Natural killer cell (primary cell): Measurements from ENCODE around the gene HSFX3. TPM values are rescaled to one million over a fixed set of nuclear protein-coding genes. Genes with fewer than 3 reads are reported as not detected.
"Not testable (repeated sequence)": the region's sequence is repeated elsewhere in the genome, so short reads cannot be mapped to it uniquely, and the experiment has no call there.

Experiments
- ATAC-seq, 3 donors: fragments of 150-1000 bp in 2 of 3; fragments of 200-7000 bp in 1 of 3; cut with Tn5 transposase; 1 replicate in 1 of 3; 2 replicates in 2 of 3; pipeline ENCODE4 v1.10.0; 2021; ENCODE audit warnings: mild to moderate bottlenecking in 2 of 3, moderate library complexity in 2 of 3
- DNase-seq, 2 donors: peaks; one replicate each; pipeline versions ENCODE4 v3.0.0 to v3.0.0-alpha.2; 2013 to 2021; ENCODE audit warnings: mixed read lengths in 1 of 2
- H3K27ac ChIP-seq: one replicate; pipeline ENCODE4 v1.5.1; 2013; ENCODE audit warnings: mild to moderate bottlenecking, low read length
- H3K27me3 ChIP-seq: one replicate; pipeline ENCODE4 v1.6.1; 2013; ENCODE audit warnings: low read length; ENCODE audit not compliant: control insufficient read depth, insufficient read depth
- H3K36me3 ChIP-seq: one replicate; pipeline ENCODE4 v1.6.1; 2013; ENCODE audit warnings: low read length; ENCODE audit not compliant: control insufficient read depth, insufficient read depth
- H3K4me1 ChIP-seq: one replicate; pipeline ENCODE4 v1.6.1; 2013; ENCODE audit warnings: low read length; ENCODE audit not compliant: control insufficient read depth, insufficient read depth
- H3K4me3 ChIP-seq: one replicate; pipeline ENCODE4 v1.5.1; 2013; ENCODE audit warnings: low read length
- H3K9me3 ChIP-seq: one replicate; pipeline ENCODE4 v1.6.1; 2013; ENCODE audit warnings: low read length; ENCODE audit not compliant: control insufficient read depth, insufficient read depth
- H3K27ac Mint-ChIP-seq, 2 donors: one replicate each; pipeline ENCODE4 v1.8.0; 2022; ENCODE audit warnings: mild to moderate bottlenecking in 2 of 2, mixed read lengths in 2 of 2, moderate library complexity in 1 of 2
- H3K27me3 Mint-ChIP-seq, 2 donors: one replicate each; pipeline ENCODE4 v1.8.0; 2022; ENCODE audit warnings: low read depth in 2 of 2, mixed read lengths in 2 of 2
- H3K36me3 Mint-ChIP-seq: one replicate; pipeline ENCODE4 v1.8.0; 2022; ENCODE audit warnings: mixed read lengths
- H3K4me1 Mint-ChIP-seq, 2 donors: one replicate each; pipeline ENCODE4 v1.8.0; 2022; ENCODE audit warnings: mixed read lengths in 2 of 2
- H3K4me3 Mint-ChIP-seq: one replicate; pipeline ENCODE4 v1.8.0; 2022; ENCODE audit warnings: mild to moderate bottlenecking, moderate library complexity, mixed read lengths
- H3K9me3 Mint-ChIP-seq, 2 donors: one replicate each; pipeline ENCODE4 v1.8.0; 2022; ENCODE audit warnings: mixed read lengths in 2 of 2
- WGBS: methylation state at CpG from one replicate; pipeline ENCODE4 v1.1.7; 2013; ENCODE audit warnings: missing lambda C conversion rate; ENCODE audit not compliant: insufficient coverage; 5-methylcytosine and 5-hydroxymethylcytosine counted together
- intact Hi-C: fragments of 100-400 bp; cut with micrococcal nuclease; formaldehyde crosslinking; loops from one replicate; pipeline ENCODE4 v1.14.2; 2022
- total RNA-seq, 4 donors: library from RNA; stranded (reverse); fragments of 120-200 nt in 1 of 4; gene quantifications; one replicate each; pipeline versions ENCODE4 v1.2.3 to v1.2.4, GENCODE V29; 2013 to 2022

Gene HSFX3
- not detected for total RNA-seq
- not detected for total RNA-seq (2013)

- DNase-seq, H3K4me3 Mint-ChIP-seq, H3K9me3 ChIP-seq, intact Hi-C loops, H3K4me3 ChIP-seq, H3K9me3 Mint-ChIP-seq, ATAC-seq, H3K27ac Mint-ChIP-seq, H3K27me3 ChIP-seq, H3K27me3 Mint-ChIP-seq, H3K36me3 ChIP-seq, H3K4me1 ChIP-seq, H3K36me3 Mint-ChIP-seq, H3K4me1 Mint-ChIP-seq, H3K27ac ChIP-seq: not testable (repeated sequence)
- WGBS: no CpG with 5 or more reads among the region's 6 CpGs
Measured at GRCh38 chrX:149549701-149550100, at the start of gene HSFX3. Gene HSFX3 (minus strand): TSS chrX:149549924. CDS start chrX:149549852, 72 bp downstream.

GRCh38 chrX:149598603-149599002 is 48.9 kb upstream of the HSFX3 start:
- WGBS: no CpG with 5 or more reads among the region's 11 CpGs
- intact Hi-C loops, DNase-seq, H3K4me1 Mint-ChIP-seq, H3K27me3 ChIP-seq, H3K9me3 Mint-ChIP-seq, H3K36me3 ChIP-seq, H3K4me3 Mint-ChIP-seq, H3K9me3 ChIP-seq, H3K27ac ChIP-seq, H3K4me1 ChIP-seq, H3K36me3 Mint-ChIP-seq, ATAC-seq, H3K27ac Mint-ChIP-seq, H3K4me3 ChIP-seq, H3K27me3 Mint-ChIP-seq: not testable (repeated sequence)

- DNase-seq, H3K27me3 Mint-ChIP-seq, H3K27me3 ChIP-seq, ATAC-seq, H3K36me3 ChIP-seq, H3K36me3 Mint-ChIP-seq, intact Hi-C loops, H3K4me1 ChIP-seq, H3K4me3 Mint-ChIP-seq, H3K27ac Mint-ChIP-seq, H3K9me3 Mint-ChIP-seq, H3K27ac ChIP-seq, H3K4me1 Mint-ChIP-seq, H3K4me3 ChIP-seq, H3K9me3 ChIP-seq: not testable (repeated sequence)
- no CpG with 5 or more reads among the region's 7 CpGs for WGBS
Measured at GRCh38 chrX:149595943-149596342, 46.2 kb upstream of the HSFX3 start.

GRCh38 chrX:149595214-149595613 is 45.5 kb upstream of the HSFX3 start, which contains the start of gene HSFX2:
Gene HSFX2 (minus strand): TSS chrX:149595314. CDS start chrX:149594700, 614 bp downstream.
- H3K27me3 ChIP-seq, ATAC-seq, H3K27ac ChIP-seq, intact Hi-C loops, H3K4me1 Mint-ChIP-seq, H3K27ac Mint-ChIP-seq, H3K9me3 Mint-ChIP-seq, H3K4me3 Mint-ChIP-seq, H3K36me3 ChIP-seq, H3K4me3 ChIP-seq, H3K9me3 ChIP-seq, H3K4me1 ChIP-seq, H3K27me3 Mint-ChIP-seq, H3K36me3 Mint-ChIP-seq, DNase-seq: not testable (repeated sequence)
- no CpG with 5 or more reads among the region's 17 CpGs for WGBS

GRCh38 chrX:149590993-149591392 is 41.3 kb upstream of the HSFX3 start:
- H3K27me3 Mint-ChIP-seq, H3K4me3 ChIP-seq, H3K9me3 Mint-ChIP-seq, H3K4me1 Mint-ChIP-seq, H3K27ac ChIP-seq, H3K9me3 ChIP-seq, H3K27me3 ChIP-seq, H3K4me1 ChIP-seq, ATAC-seq, intact Hi-C loops, H3K36me3 ChIP-seq, H3K27ac Mint-ChIP-seq, H3K4me3 Mint-ChIP-seq, H3K36me3 Mint-ChIP-seq, DNase-seq: not testable (repeated sequence)
- no CpG with 5 or more reads among the region's 7 CpGs for WGBS

- H3K9me3 Mint-ChIP-seq, H3K4me1 ChIP-seq, intact Hi-C loops, H3K36me3 ChIP-seq, H3K27me3 Mint-ChIP-seq, H3K27me3 ChIP-seq, H3K4me1 Mint-ChIP-seq, H3K4me3 ChIP-seq, H3K4me3 Mint-ChIP-seq, H3K36me3 Mint-ChIP-seq, ATAC-seq, DNase-seq, H3K27ac Mint-ChIP-seq, H3K27ac ChIP-seq, H3K9me3 ChIP-seq: not testable (repeated sequence)
- WGBS: no CpG with 5 or more reads among the region's 12 CpGs
Measured at GRCh38 chrX:149587359-149587758, 37.6 kb upstream of the HSFX3 start, which contains the start of gene MAGEA9B. Gene MAGEA9B (minus strand): TSS chrX:149587459. CDS start chrX:149583179, 4,280 bp downstream.

GRCh38 chrX:149585631-149586030 is 35.9 kb upstream of the HSFX3 start:
- ATAC-seq, H3K9me3 ChIP-seq, intact Hi-C loops, H3K36me3 Mint-ChIP-seq, H3K27me3 ChIP-seq, H3K4me1 ChIP-seq, H3K27ac Mint-ChIP-seq, H3K4me3 ChIP-seq, H3K4me3 Mint-ChIP-seq, H3K9me3 Mint-ChIP-seq, H3K4me1 Mint-ChIP-seq, H3K27ac ChIP-seq, H3K27me3 Mint-ChIP-seq, H3K36me3 ChIP-seq, DNase-seq: not testable (repeated sequence)
- WGBS: no CpG with 5 or more reads among the region's 17 CpGs

GRCh38 chrX:149573456-149573855 is 23.7 kb upstream of the HSFX3 start:
- H3K27me3 Mint-ChIP-seq, H3K36me3 Mint-ChIP-seq, DNase-seq, H3K36me3 ChIP-seq, H3K27ac Mint-ChIP-seq, H3K27me3 ChIP-seq, H3K4me1 Mint-ChIP-seq, H3K9me3 ChIP-seq, H3K4me3 Mint-ChIP-seq, H3K27ac ChIP-seq, intact Hi-C loops, H3K9me3 Mint-ChIP-seq, H3K4me3 ChIP-seq, H3K4me1 ChIP-seq: not testable (repeated sequence)
- ATAC-seq: peak; percentile 81 to 98 (median 82)
- WGBS: no CpG with 5 or more reads among the region's 1 CpG
